CD4-positive, alpha-beta T cell treated with Interleukin-6 for 4 hours (primary cell): Measurements from ENCODE around the gene OR2F2.

Source experiments
- DNase-seq: peaks from one replicate; pipeline ENCODE4 v3.0.0-alpha.2; 2020; ENCODE audit warnings: mixed read lengths

OR2F2 gene

DNA sequence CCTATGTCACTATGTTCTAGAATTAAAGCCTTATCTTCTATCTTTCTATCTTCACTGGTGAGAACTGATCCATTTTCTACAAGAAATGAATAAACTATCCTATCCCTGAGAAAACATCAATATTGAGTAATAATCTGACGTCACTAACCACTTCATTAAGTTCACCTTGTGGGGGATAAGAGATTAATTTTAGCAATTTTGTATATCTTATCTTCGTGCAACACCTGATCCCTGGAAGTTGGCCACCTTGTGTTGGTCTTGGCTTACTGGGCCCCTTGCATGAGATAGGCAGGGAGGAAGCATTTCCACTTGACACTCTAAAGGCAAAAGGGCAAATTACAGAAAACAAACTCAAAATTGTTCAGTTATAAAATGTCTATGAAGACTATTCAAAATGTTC is 45.0 kb downstream of the OR2F2 start:
- DNase-seq: no peak

DNA sequence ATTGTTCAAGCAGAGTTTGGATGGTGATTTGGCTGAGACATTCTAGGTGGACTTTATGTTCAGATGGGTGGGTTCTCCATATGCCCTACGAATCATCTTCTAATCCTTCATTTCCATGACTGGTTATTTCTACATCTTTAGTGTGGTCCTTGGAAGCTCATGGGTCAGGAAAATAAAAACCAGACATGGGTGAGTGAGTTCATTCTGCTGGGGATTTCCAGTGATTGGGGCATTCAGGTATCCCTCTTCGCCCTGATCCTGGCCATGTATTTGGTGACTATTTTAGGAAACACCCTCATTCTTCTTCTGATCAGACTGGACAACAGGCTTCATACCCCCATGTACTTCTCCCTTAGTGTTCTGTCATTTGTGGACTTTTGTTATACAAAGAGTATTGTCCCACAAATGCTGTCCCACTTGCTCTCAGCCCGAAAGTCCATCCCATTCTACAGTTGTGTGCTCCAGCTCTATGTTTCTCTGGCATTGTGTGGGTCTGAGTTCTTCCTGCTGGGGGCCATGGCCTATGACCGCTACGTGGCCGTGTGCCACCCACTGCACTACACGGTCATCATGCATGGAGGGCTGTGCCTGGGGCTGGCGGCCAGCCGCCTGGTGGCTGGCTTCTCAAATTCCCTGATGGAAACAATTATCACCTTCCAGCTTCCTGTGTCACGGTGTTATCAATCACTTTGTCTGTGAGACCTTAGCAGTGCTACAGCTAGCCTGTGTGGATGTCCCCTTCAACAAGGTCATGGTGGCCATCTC is 45.9 kb downstream of the OR2F2 start:
- DNase-seq: no peak

DNA sequence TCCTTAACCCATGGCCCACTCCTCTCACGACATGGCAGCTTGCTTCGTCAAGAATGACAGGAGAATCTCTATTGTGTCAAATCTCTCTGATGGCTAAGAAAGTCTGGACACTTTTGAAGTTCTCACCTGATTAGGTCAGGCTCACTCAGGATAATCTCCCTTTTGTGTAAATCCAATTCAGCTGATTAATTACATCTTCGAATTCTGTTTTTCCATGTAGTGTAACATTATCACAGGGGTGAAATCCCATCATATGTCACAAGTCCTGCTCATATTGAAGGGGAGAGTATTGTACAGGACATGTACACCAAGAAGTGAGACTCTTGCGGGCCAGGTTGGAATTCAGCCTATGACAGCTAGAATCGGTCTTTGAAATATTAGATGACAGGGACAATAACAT is 48.9 kb downstream of the OR2F2 start:
- no peak for DNase-seq
